Measurements from ENCODE around the gene TAMALIN.
"Not testable (repeated sequence)": the region's sequence is repeated elsewhere in the genome, so short reads cannot be mapped to it uniquely, and the experiment has no call there.

Gene TAMALIN

GRCh38 chr12:51974646-51975045 is 32.1 kb upstream of the TAMALIN start:
- DNase-seq (peak; percentile 35), ATAC-seq (no peak)
- no peaks in the 10 kb centered on the region for H3K9me3 Mint-ChIP-seq
- no peaks in the 10 kb centered on the region for H3K27me3 Mint-ChIP-seq
- peaks cover 17% of the 10 kb centered on the region for H3K36me3 Mint-ChIP-seq (ENCODE audit: low read depth)
- peaks cover 76% of the 10 kb centered on the region for H3K4me1 Mint-ChIP-seq
- H3K27ac Mint-ChIP-seq = no peak overlapping the region
- no peak overlapping the region for H3K4me3 Mint-ChIP-seq

GRCh38 chr12:51975196-51975595 is 31.6 kb upstream of the TAMALIN start:
- Mint-ChIP-seq H3K36me3 (ENCODE audit: low read depth) (peaks cover 17% of the 10 kb centered on the region), H3K4me1 (peaks cover 77% of the 10 kb centered on the region), H3K4me3 (no peak overlapping the region), H3K27me3 (no peaks in the 10 kb centered on the region), H3K9me3 (no peaks in the 10 kb centered on the region), H3K27ac (no peak overlapping the region)
- ATAC-seq (no peak), DNase-seq (no peak)

GRCh38 chr12:51976376-51977160 is 30.2 kb upstream of the TAMALIN start:
- Mint-ChIP-seq H3K27me3 (no peaks in the 10 kb centered on the region), H3K9me3 (no peaks in the 10 kb centered on the region), H3K4me3 (no peak overlapping the region), H3K36me3 (ENCODE audit: low read depth) (peaks cover 17% of the 10 kb centered on the region), H3K4me1 (peaks cover 72% of the 10 kb centered on the region), H3K27ac (no peak overlapping the region)
- DNase-seq (no peak), ATAC-seq (no peak)

GRCh38 chr12:51977320-51977753 is 29.4 kb upstream of the TAMALIN start:
- Mint-ChIP-seq H3K27ac (no peak overlapping the region), H3K4me1 (peaks cover 64% of the 10 kb centered on the region), H3K4me3 (no peak overlapping the region), H3K27me3 (no peaks in the 10 kb centered on the region), H3K36me3 (ENCODE audit: low read depth) (peaks cover 17% of the 10 kb centered on the region), H3K9me3 (no peaks in the 10 kb centered on the region)
- no peak for ATAC-seq
- DNase-seq = no peak

GRCh38 chr12:51979306-51979705 is 27.4 kb upstream of the TAMALIN start:
- H3K27ac Mint-ChIP-seq = not testable (repeated sequence)
- H3K36me3 Mint-ChIP-seq (ENCODE audit: low read depth) = peaks cover 17% of the 10 kb centered on the region

GRCh38 chr12:51980051-51980808 is 26.5 kb upstream of the TAMALIN start:
- H3K4me3 Mint-ChIP-seq = no peak overlapping the region
- no peak overlapping the region for H3K27ac Mint-ChIP-seq
- peaks cover 35% of the 10 kb centered on the region for H3K4me1 Mint-ChIP-seq
- H3K27me3 Mint-ChIP-seq = no peaks in the 10 kb centered on the region
- ATAC-seq = peak; percentile 87
- no peaks in the 10 kb centered on the region for H3K9me3 Mint-ChIP-seq
- DNase-seq = peak; percentile 60
- peaks cover 17% of the 10 kb centered on the region for H3K36me3 Mint-ChIP-seq (ENCODE audit: low read depth)

More at GRCh38 chr12:51979306-51979705, 27.4 kb upstream of the TAMALIN start:
- H3K27me3 Mint-ChIP-seq, DNase-seq, H3K4me3 Mint-ChIP-seq, ATAC-seq, H3K9me3 Mint-ChIP-seq: not testable (repeated sequence)
- peaks cover 44% of the 10 kb centered on the region for H3K4me1 Mint-ChIP-seq

- Mint-ChIP-seq H3K9me3 (no peaks in the 10 kb centered on the region), H3K36me3 (ENCODE audit: low read depth) (peaks cover 13% of the 10 kb centered on the region), H3K27me3 (no peaks in the 10 kb centered on the region), H3K4me3 (no peak overlapping the region), H3K27ac (no peak overlapping the region), H3K4me1 (peaks cover 30% of the 10 kb centered on the region)
- ATAC-seq = no peak
- no peak for DNase-seq
Observed at GRCh38 chr12:51980809-51981127, 26.0 kb upstream of the TAMALIN start.

- H3K4me3 Mint-ChIP-seq = no peak overlapping the region
- DNase-seq (no peak), ATAC-seq (no peak)
- peaks cover 14% of the 10 kb centered on the region for H3K4me1 Mint-ChIP-seq
- no peaks in the 10 kb centered on the region for H3K27me3 Mint-ChIP-seq
- no peak overlapping the region for H3K27ac Mint-ChIP-seq
- H3K36me3 Mint-ChIP-seq (ENCODE audit: low read depth) = peaks cover 3% of the 10 kb centered on the region
- H3K9me3 Mint-ChIP-seq = no peaks in the 10 kb centered on the region
Observed at GRCh38 chr12:51984657-51985056, 22.1 kb upstream of the TAMALIN start.

GRCh38 chr12:51985154-51985835 is 21.5 kb upstream of the TAMALIN start:
- Mint-ChIP-seq H3K27me3 (no peaks in the 10 kb centered on the region), H3K9me3 (no peaks in the 10 kb centered on the region), H3K36me3 (ENCODE audit: low read depth) (peaks cover 3% of the 10 kb centered on the region), H3K27ac (no peak overlapping the region), H3K4me3 (no peak overlapping the region), H3K4me1 (peaks cover 7% of the 10 kb centered on the region)
- ATAC-seq (no peak), DNase-seq (no peak)

- H3K9me3 Mint-ChIP-seq = no peaks in the 10 kb centered on the region
- H3K4me1 Mint-ChIP-seq = no peaks in the 10 kb centered on the region
- no peak overlapping the region for H3K27ac Mint-ChIP-seq
- ATAC-seq = no peak
- H3K27me3 Mint-ChIP-seq = no peaks in the 10 kb centered on the region
- H3K36me3 Mint-ChIP-seq (ENCODE audit: low read depth) = peaks cover 3% of the 10 kb centered on the region
- no peak overlapping the region for H3K4me3 Mint-ChIP-seq
- no peak for DNase-seq
Observed at GRCh38 chr12:51986834-51987233, 19.9 kb upstream of the TAMALIN start.

GRCh38 chr12:51992246-51992645 is 14.5 kb upstream of the TAMALIN start:
- H3K4me1 Mint-ChIP-seq = peaks cover 4% of the 10 kb centered on the region
- no peak overlapping the region for H3K27ac Mint-ChIP-seq
- DNase-seq (no peak), ATAC-seq (no peak)
- H3K9me3 Mint-ChIP-seq = no peaks in the 10 kb centered on the region
- peaks cover 9% of the 10 kb centered on the region for H3K36me3 Mint-ChIP-seq (ENCODE audit: low read depth)
- no peak overlapping the region for H3K4me3 Mint-ChIP-seq
- H3K27me3 Mint-ChIP-seq = no peaks in the 10 kb centered on the region

GRCh38 chr12:51994539-51994820 is 12.3 kb upstream of the TAMALIN start:
- ATAC-seq = no peak

GRCh38 chr12:51994959-51995358 is 11.8 kb upstream of the TAMALIN start:
- H3K27ac Mint-ChIP-seq = no peak overlapping the region
- no peak for ATAC-seq
- H3K4me1 Mint-ChIP-seq = peaks cover 10% of the 10 kb centered on the region
- no peaks in the 10 kb centered on the region for H3K9me3 Mint-ChIP-seq
- DNase-seq = no peak
- no peak overlapping the region for H3K4me3 Mint-ChIP-seq
- no peaks in the 10 kb centered on the region for H3K27me3 Mint-ChIP-seq
- H3K36me3 Mint-ChIP-seq (ENCODE audit: low read depth) = peaks cover 9% of the 10 kb centered on the region

More at GRCh38 chr12:51994539-51994820, 12.3 kb upstream of the TAMALIN start:
- Mint-ChIP-seq H3K4me3 (no peak overlapping the region), H3K27me3 (no peaks in the 10 kb centered on the region), H3K9me3 (no peaks in the 10 kb centered on the region), H3K36me3 (ENCODE audit: low read depth) (peaks cover 9% of the 10 kb centered on the region), H3K27ac (no peak overlapping the region), H3K4me1 (peaks cover 7% of the 10 kb centered on the region)
- no peak for DNase-seq

GRCh38 chr12:51997136-51997535 is 9.6 kb upstream of the TAMALIN start:
- Mint-ChIP-seq H3K27me3 (no peaks in the 10 kb centered on the region), H3K4me3 (no peak overlapping the region), H3K36me3 (ENCODE audit: low read depth) (peaks cover 12% of the 10 kb centered on the region), H3K4me1 (peaks cover 10% of the 10 kb centered on the region), H3K9me3 (no peaks in the 10 kb centered on the region), H3K27ac (no peak overlapping the region)
- DNase-seq (no peak), ATAC-seq (no peak)

GRCh38 chr12:52003016-52003550 is 3.7 kb upstream of the TAMALIN start:
- H3K4me1 Mint-ChIP-seq = peaks cover 23% of the 10 kb centered on the region
- H3K27me3 Mint-ChIP-seq = peaks cover 9% of the 10 kb centered on the region
- H3K27ac Mint-ChIP-seq = no peak overlapping the region
- ATAC-seq (no peak), DNase-seq (no peak)
- no peaks in the 10 kb centered on the region for H3K9me3 Mint-ChIP-seq
- no peak overlapping the region for H3K4me3 Mint-ChIP-seq
- peaks cover 6% of the 10 kb centered on the region for H3K36me3 Mint-ChIP-seq (ENCODE audit: low read depth)
